Measurements from ENCODE around the gene HOXA6.
A peak's percentile ranks its signal among the peaks of the same experiment; 100 is the strongest.

DNA sequence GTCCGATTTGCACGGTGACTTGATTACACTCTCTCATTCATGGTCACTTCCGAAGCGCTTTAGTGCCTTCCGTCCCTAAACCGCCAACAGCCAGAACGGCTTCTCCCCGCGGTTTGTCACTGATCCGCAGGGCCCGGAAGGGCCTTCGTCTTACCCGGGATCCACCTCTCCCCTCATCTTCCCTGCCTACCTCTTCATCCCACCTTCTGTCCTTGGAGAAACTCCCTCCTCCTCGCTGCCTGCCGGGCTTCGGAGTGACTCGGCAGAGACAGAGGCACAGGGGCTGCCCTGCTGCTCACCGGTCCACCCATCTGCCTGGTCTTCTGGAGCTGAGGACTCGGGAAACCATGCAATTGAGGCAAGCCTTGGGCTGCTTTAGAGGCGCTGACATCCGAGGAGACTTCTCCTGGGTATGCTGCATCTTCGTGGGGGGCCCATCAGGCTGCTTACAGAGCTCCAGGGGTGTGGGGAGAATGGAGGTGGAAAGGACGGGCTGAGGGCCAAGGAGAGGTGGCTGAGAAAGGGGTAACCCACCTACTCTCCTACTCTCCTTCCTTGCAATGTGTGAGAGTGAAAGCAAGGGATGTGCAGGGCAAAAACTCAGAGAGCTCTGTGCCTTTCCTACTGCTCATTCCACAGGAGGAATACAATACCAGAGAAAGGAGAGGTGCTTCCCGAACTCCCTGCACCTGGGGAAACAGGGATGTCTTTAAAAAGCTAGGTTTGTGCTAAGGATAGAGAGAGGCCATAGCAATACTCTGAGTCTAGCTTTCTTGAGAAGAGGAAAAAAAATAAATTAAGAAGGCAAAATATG lies 38.5 kb upstream of the HOXA6 start:
- TF ChIP-seq EZH2 (IDR thresholded peaks at IDR 0.05), result peak; percentile 54
- TF ChIP-seq, protein P1, sequence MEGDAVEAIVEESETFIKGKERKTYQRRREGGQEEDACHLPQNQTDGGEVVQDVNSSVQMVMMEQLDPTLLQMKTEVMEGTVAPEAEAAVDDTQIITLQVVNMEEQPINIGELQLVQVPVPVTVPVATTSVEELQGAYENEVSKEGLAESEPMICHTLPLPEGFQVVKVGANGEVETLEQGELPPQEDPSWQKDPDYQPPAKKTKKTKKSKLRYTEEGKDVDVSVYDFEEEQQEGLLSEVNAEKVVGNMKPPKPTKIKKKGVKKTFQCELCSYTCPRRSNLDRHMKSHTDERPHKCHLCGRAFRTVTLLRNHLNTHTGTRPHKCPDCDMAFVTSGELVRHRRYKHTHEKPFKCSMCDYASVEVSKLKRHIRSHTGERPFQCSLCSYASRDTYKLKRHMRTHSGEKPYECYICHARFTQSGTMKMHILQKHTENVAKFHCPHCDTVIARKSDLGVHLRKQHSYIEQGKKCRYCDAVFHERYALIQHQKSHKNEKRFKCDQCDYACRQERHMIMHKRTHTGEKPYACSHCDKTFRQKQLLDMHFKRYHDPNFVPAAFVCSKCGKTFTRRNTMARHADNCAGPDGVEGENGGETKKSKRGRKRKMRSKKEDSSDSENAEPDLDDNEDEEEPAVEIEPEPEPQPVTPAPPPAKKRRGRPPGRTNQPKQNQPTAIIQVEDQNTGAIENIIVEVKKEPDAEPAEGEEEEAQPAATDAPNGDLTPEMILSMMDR (IDR thresholded peaks at IDR 0.05), result no peak
- TF ChIP-seq EZH2phosphoT487 (IDR thresholded peaks at IDR 0.05), result peak; percentile 63

All from neural progenitor cell (in vitro differentiated cells).